Measurements from ENCODE around the gene DNM2.

GRCh38 chr19:10723591-10723990 is 5.7 kb downstream of the DNM2 start:
- no peak for TF ChIP-seq EZH2phosphoT487 (IDR thresholded peaks at IDR 0.05; ENCODE audit: low read depth)
- no peak for TF ChIP-seq CTCF (IDR thresholded peaks at IDR 0.05; ENCODE audit: low read depth, low read length)

All from OCI-LY3 (cell line).